Measurements from ENCODE around the gene SARDH.

- no peak for TF ChIP-seq POLR2A (IDR thresholded peaks at IDR 0.05)
- TF ChIP-seq, protein P1, sequence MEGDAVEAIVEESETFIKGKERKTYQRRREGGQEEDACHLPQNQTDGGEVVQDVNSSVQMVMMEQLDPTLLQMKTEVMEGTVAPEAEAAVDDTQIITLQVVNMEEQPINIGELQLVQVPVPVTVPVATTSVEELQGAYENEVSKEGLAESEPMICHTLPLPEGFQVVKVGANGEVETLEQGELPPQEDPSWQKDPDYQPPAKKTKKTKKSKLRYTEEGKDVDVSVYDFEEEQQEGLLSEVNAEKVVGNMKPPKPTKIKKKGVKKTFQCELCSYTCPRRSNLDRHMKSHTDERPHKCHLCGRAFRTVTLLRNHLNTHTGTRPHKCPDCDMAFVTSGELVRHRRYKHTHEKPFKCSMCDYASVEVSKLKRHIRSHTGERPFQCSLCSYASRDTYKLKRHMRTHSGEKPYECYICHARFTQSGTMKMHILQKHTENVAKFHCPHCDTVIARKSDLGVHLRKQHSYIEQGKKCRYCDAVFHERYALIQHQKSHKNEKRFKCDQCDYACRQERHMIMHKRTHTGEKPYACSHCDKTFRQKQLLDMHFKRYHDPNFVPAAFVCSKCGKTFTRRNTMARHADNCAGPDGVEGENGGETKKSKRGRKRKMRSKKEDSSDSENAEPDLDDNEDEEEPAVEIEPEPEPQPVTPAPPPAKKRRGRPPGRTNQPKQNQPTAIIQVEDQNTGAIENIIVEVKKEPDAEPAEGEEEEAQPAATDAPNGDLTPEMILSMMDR (IDR thresholded peaks at IDR 0.05), result no peak
Measured at GRCh38 chr9:133767625-133768024, 29.5 kb upstream of the SARDH start.
